ENCODE measurements around the gene PVRIG. TPM values are rescaled to one million over a fixed set of nuclear protein-coding genes. Genes with fewer than 3 reads are reported as not detected.

The PVRIG gene
- total RNA-seq: not detected in 2 replicates

DNA sequence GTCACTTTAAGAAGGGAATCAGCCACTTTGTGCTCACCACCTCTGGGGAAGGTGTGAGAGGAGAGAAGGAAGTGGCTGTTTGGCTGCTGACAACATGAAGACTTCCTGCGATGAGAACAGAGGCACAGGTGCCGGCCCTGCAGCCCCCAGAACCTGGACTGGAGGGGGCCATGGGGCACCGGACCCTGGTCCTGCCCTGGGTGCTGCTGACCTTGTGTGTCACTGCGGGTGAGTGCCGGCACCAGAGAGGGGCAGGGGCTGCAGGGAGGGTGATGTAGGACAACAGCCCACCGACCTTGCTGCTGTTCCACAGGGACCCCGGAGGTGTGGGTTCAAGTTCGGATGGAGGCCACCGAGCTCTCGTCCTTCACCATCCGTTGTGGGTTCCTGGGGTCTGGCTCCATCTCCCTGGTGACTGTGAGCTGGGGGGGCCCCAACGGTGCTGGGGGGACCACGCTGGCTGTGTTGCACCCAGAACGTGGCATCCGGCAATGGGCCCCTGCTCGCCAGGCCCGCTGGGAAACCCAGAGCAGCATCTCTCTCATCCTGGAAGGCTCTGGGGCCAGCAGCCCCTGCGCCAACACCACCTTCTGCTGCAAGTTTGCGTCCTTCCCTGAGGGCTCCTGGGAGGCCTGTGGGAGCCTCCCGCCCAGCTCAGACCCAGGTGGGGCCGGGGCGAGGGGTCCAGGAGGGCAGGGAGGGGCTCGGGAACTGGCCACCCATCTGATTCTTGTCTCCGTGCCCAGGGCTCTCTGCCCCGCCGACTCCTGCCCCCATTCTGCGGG is at the start of gene PVRIG:
PVRIG (plus strand) TSS at position 149 of the 785 bp plus-strand sequence; CDS start at position 171, 22 bp downstream.

DNA sequence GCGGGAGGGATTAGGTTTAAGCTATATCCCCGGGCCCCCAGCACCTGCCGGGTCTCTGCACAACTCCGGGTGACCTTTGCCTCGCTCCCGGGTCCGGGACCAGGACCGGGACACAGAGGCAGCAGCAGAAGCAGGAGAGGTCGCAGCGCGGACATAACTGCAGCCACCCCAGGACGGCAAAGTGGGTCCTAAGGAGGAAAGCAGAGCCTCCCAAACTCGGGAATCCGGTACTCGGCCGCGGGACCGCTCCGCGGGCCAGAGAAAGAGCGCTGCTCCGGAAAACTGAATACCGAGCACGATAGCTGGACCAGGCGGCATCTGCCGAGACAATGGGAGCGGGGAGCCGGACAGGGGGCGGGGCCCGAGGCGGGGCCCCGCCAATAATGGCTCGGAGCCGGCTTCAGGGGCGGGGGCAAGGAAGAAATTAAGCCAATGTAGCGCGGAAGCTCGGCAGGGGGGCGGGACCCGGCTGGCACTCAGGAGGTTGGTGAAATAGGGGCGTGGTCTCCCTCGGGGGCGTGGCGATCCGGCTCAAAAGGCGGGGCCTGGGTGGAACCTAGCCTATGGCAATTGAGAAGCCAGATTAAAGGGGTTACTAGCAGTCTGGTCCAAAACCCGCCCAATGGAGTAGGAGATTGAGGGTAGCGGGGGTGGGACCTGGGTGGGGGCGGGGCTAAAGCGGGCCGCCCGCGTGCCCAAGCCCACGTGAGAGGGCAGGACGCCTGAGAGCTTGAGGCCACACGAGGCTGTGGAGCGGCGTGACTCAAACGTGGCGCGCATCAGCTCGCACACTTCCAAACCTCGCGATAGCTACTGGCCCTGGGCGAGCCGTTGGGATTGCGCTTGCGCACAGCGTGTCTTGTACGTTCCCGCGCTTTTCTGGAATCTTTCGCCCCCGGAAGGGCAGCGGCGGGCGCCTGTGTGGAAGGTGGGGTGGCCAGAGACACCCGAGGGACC is 42.4 kb upstream of the PVRIG start, which contains the start of the genes GPC2 and STAG3:
GPC2 (minus strand) TSS at position 337 of the 957 bp plus-strand sequence; CDS start at position 155, 182 bp downstream.
STAG3 (plus strand) TSS at position 874 of the 957 bp plus-strand sequence. CDS start 2,639 bp downstream, outside the sequence.

Other genes starting within 250 kb of the PVRIG start
- gene AZGP1, start 243.9 kb upstream of the PVRIG start, total RNA-seq: not detected in 2 replicates
- gene ZKSCAN1, start 204.4 kb upstream of the PVRIG start, total RNA-seq: 31.9 and 33.3 TPM in 2 replicates
- 7.9 and 10.5 TPM in 2 replicates for gene ZSCAN21, start 170.2 kb upstream of the PVRIG start, total RNA-seq
- 31.7 and 41.1 TPM in 2 replicates for gene ZNF3, start 138.2 kb upstream of the PVRIG start, total RNA-seq
- 122 and 154 TPM in 2 replicates for gene COPS6, start 131.0 kb upstream of the PVRIG start, total RNA-seq
- gene MCM7, start 118.6 kb upstream of the PVRIG start, total RNA-seq: 24.1 and 179 TPM in 2 replicates
- 26.7 and 26.9 TPM in 2 replicates for gene AP4M1, start 118.3 kb upstream of the PVRIG start, total RNA-seq
- 43.8 and 74.3 TPM in 2 replicates for gene TAF6, start 100.6 kb upstream of the PVRIG start, total RNA-seq
- gene CNPY4, start 100.3 kb upstream of the PVRIG start, total RNA-seq: 19.3 and 30.9 TPM in 2 replicates
- gene MBLAC1, start 93.0 kb upstream of the PVRIG start, total RNA-seq: 2.6 and 2.9 TPM in 2 replicates
- gene LAMTOR4, start 71.0 kb upstream of the PVRIG start, total RNA-seq: 41.8 and 67.4 TPM in 2 replicates
- 10.9 and 12.7 TPM in 2 replicates for gene TRAPPC14, start 61.2 kb upstream of the PVRIG start, total RNA-seq
- gene GAL3ST4, start 51.3 kb upstream of the PVRIG start, total RNA-seq: 2.2 and 2.6 TPM in 2 replicates
- 0.66 and 1.9 TPM in 2 replicates for gene GPC2, start 42.6 kb upstream of the PVRIG start, total RNA-seq
- gene STAG3, start 42.0 kb upstream of the PVRIG start, total RNA-seq: 0.44 and 1.1 TPM in 2 replicates
- gene SPDYE3, start 87.8 kb downstream of the PVRIG start, total RNA-seq: not detected in 2 replicates
- gene PILRB, start 138.2 kb downstream of the PVRIG start, total RNA-seq: 7.0 and 19.8 TPM in 2 replicates
- not detected in 2 replicates for gene PILRA, start 153.5 kb downstream of the PVRIG start, total RNA-seq
- gene ZCWPW1, start 208.8 kb downstream of the PVRIG start, total RNA-seq: 0.43 and 0.88 TPM in 2 replicates
- 26.9 and 43.7 TPM in 2 replicates for gene MEPCE, start 209.9 kb downstream of the PVRIG start, total RNA-seq
- gene PPP1R35, start 216.5 kb downstream of the PVRIG start, total RNA-seq: 15.3 and 27.5 TPM in 2 replicates
- 0.72 and 0.88 TPM in 2 replicates for gene SPACDR, start 244.3 kb downstream of the PVRIG start, total RNA-seq